ENCODE data around the gene JUP. TPM values are rescaled to one million over a fixed set of nuclear protein-coding genes. Genes with fewer than 3 reads are reported as not detected.

JUP gene
- total and polyA plus RNA-seq, 2 of the 13 experiments (the other 11 are each of a cell fraction or from before 2014, with no cell fraction given), result 12.1 to 20.6 TPM

GRCh38 chr17:41806685-41807445, 20.4 kb upstream of the JUP start (continued):
- TF ChIP-seq ZNF646 (CRISPR knock-in tag; IDR thresholded peaks at IDR 0.05) (no peak), PHF5A (CRISPR knock-in tag; IDR thresholded peaks at IDR 0.05; ENCODE audit: low read depth, unreplicated experiment) (no peak), ZEB1 (IDR thresholded peaks at IDR 0.05; ENCODE audit: insufficient replicate concordance, low read depth) (no peak), RFX5 (IDR thresholded peaks at IDR 0.05; ENCODE audit: low read depth, low read length) (no peak), ERF (CRISPR knock-in tag; IDR thresholded peaks at IDR 0.05) (no peak), SIN3B (IDR thresholded peaks at IDR 0.05; ENCODE audit: low read length) (no peak), ZNF724P (CRISPR knock-in tag; IDR thresholded peaks at IDR 0.05; ENCODE audit: borderline replicate concordance) (no peak), ZNF18 (CRISPR knock-in tag; IDR thresholded peaks at IDR 0.05; ENCODE audit: insufficient replicate concordance) (no peak), ZNF879 (CRISPR knock-in tag; IDR thresholded peaks at IDR 0.05) (no peak), MATR3 (CRISPR knock-in tag; IDR thresholded peaks at IDR 0.05) (no peak), AGO2 (optimal IDR thresholded peaks at IDR 0.05; ENCODE audit: low read depth, low read length) (peak; percentile 50), ZNF329 (CRISPR knock-in tag; IDR thresholded peaks at IDR 0.05; ENCODE audit: low read depth) (no peak), ZFP1 (CRISPR knock-in tag; IDR thresholded peaks at IDR 0.05) (no peak), ETV6 (CRISPR knock-in tag; conservative IDR thresholded peaks at IDR 0.05) (no peak), ZFYVE20 (CRISPR knock-in tag; IDR thresholded peaks at IDR 0.05; ENCODE audit: borderline replicate concordance, low read depth) (no peak), ZNF678 (CRISPR knock-in tag; IDR thresholded peaks at IDR 0.05) (no peak), CENPBD1 (CRISPR knock-in tag; IDR thresholded peaks at IDR 0.05; ENCODE audit: borderline replicate concordance, low read depth) (no peak), GLI4 (CRISPR knock-in tag; IDR thresholded peaks at IDR 0.05; ENCODE audit: borderline replicate concordance) (no peak), POLR2G (IDR thresholded peaks at IDR 0.05; ENCODE audit: low read depth, low read length) (peak; percentile 44; the same call in 1 of the 2 replicates), ZNF20 (CRISPR knock-in tag; IDR thresholded peaks at IDR 0.05) (no peak), POLR2AphosphoS5 (IDR thresholded peaks at IDR 0.05; ENCODE audit: low read depth, low read length) (peak; percentile 43), AGO1 (IDR thresholded peaks at IDR 0.05; ENCODE audit: low read depth, low read length, poor library complexity, severe bottlenecking) (no peak), ZNF264 (CRISPR knock-in tag; IDR thresholded peaks at IDR 0.05) (no peak)
